Upper lobe of left lung (tissue), 6 donors: ENCODE data around the gene DISP3. TPM values are rescaled to one million over a fixed set of nuclear protein-coding genes. Genes with fewer than 3 reads are reported as not detected.

Experiments used
- ATAC-seq, 2 donors: fragments of 200-7000 bp; cut with Tn5 transposase; one replicate each; pipeline ENCODE4 v1.9.1; 2022; ENCODE audit warnings: mild to moderate bottlenecking in 2 of 2, moderate library complexity in 2 of 2; ENCODE audit not compliant: low FRiP score in 2 of 2
- DNase-seq, 2 donors: peaks; one replicate each; pipeline ENCODE4 v3.0.0-alpha.2; 2019 to 2020
- H3K27ac ChIP-seq, 4 donors: fragments of 200-600 bp; sonication (generic); one replicate each; pipeline ENCODE4 v1.5.1; 2016 to 2019
- H3K27me3 ChIP-seq, 4 donors: fragments of 200-600 bp; sonication (generic); one replicate each; pipeline ENCODE4 v1.5.1; 2017 to 2019
- H3K36me3 ChIP-seq, 4 donors: fragments of 200-600 bp; sonication (generic); one replicate each; pipeline ENCODE4 v1.5.1; 2016 to 2019
- H3K4me1 ChIP-seq, 4 donors: fragments of 200-600 bp; sonication (generic); one replicate each; pipeline ENCODE4 v1.5.1; 2018 to 2019
- H3K4me3 ChIP-seq, 4 donors: fragments of 200-600 bp; sonication (generic); one replicate each; pipeline ENCODE4 v1.5.1; 2017 to 2019; ENCODE audit warnings: mild to moderate bottlenecking in 2 of 4, moderate library complexity in 1 of 4
- H3K9me3 ChIP-seq, 4 donors: fragments of 200-600 bp; sonication (generic); one replicate each; pipeline ENCODE4 v1.5.1; 2018 to 2019
- EP300 ChIP-seq, 4 donors: sonication (generic); formaldehyde crosslinking; IDR thresholded peaks; one replicate each; pipeline ENCODE4 v1.5.1; 2017; ENCODE audit warnings: antibody characterized with exemption in 4 of 4, control low read depth in 2 of 4
- POLR2A ChIP-seq, 4 donors: fragments of 450-650 bp; IDR thresholded peaks; one replicate each; pipeline ENCODE4 v1.5.1; 2016 to 2017; ENCODE audit warnings: antibody characterized with exemption in 4 of 4, mild to moderate bottlenecking in 2 of 4
- POLR2AphosphoS5 ChIP-seq, 2 donors: sonication (generic); formaldehyde crosslinking; IDR thresholded peaks; one replicate each; pipeline ENCODE4 v1.5.1; 2017; ENCODE audit warnings: antibody characterized with exemption in 2 of 2
- WGBS, 2 donors: methylation state at CpG; one replicate each; pipeline ENCODE4 v1.1.5; 2017 to 2018; 5-methylcytosine and 5-hydroxymethylcytosine counted together
- total RNA-seq, 6 donors: library from RNA; depleted of rRNA in 4 of 6; stranded (reverse); fragments of >200 nt in 4 of 6; gene quantifications; one replicate each; pipeline versions ENCODE4 v1.1.0 to v1.2.1, GENCODE V29; 2016 to 2021
- TF ChIP-seq, protein P1 (sequence below), 6 experiments: fragments of 450-650 bp in 4 of 6; fragments of 200-600 bp in 2 of 6; sonication (generic) in 2 of 6; IDR thresholded peaks; one replicate each; pipeline ENCODE4 v1.5.1; 2016 to 2019; ENCODE audit warnings: antibody characterized with exemption in 6 of 6
- donor health status: DM: no; HTN: no; CAD: no; lungs with moderate emphysema.
- donor health status: DM: no; HTN: yes; CAD: no; lungs with severe emphysema.

The DISP3 gene
- total RNA-seq, 6 donors from 2014 or later = 0.07 to 0.79 (median 0.09) TPM; not detected in 3

DNA sequence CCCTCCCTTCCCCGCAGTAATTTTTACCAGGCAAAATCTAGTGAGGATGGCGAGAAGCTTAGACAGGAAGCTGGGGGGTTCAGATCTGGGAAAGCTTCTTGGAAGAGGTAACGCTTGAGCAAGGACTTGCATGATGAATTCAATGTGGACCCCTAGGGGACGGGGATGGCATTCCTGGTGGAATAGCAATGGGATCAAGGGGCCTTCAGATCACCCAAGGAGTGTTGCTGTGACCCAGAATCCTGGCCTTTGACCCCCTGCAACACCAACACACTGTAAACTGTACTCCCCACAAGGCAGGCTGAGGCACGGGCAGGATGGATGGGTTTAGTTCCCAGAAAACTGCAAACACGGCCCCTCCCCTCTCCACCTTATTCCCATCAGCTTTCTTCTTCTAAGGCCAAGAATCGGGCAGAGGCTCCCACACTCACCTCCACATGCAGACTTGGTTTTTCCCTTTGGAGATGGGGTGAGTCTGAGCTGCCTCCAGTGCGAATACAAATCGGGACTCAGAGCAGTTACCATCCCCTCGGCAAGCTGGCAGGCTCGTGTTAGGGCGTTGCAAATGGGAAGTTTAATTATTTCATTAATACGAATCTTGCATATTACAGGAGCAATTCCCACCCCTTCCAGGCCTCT lies 20.1 kb downstream of the DISP3 start:
- TF ChIP-seq EP300 (IDR thresholded peaks at IDR 0.05) (no peak), POLR2AphosphoS5 (IDR thresholded peaks at IDR 0.05) (no peak), POLR2A (IDR thresholded peaks at IDR 0.05) (no peak)
- TF ChIP-seq, protein P1, sequence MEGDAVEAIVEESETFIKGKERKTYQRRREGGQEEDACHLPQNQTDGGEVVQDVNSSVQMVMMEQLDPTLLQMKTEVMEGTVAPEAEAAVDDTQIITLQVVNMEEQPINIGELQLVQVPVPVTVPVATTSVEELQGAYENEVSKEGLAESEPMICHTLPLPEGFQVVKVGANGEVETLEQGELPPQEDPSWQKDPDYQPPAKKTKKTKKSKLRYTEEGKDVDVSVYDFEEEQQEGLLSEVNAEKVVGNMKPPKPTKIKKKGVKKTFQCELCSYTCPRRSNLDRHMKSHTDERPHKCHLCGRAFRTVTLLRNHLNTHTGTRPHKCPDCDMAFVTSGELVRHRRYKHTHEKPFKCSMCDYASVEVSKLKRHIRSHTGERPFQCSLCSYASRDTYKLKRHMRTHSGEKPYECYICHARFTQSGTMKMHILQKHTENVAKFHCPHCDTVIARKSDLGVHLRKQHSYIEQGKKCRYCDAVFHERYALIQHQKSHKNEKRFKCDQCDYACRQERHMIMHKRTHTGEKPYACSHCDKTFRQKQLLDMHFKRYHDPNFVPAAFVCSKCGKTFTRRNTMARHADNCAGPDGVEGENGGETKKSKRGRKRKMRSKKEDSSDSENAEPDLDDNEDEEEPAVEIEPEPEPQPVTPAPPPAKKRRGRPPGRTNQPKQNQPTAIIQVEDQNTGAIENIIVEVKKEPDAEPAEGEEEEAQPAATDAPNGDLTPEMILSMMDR (IDR thresholded peaks at IDR 0.05) = no peak
- ATAC-seq (no peak), DNase-seq (peak in 1 of 2 donors; percentile 15)
- WGBS, 2 donors = 62 to 64% methylated on average over 13 of the region's 13 CpGs
- peaks cover 0 to 11% (median 0%) of the 10 kb centered on the region in 4 donors for H3K9me3 ChIP-seq
- no peak overlapping the region for H3K4me3 ChIP-seq
- no peaks in the 10 kb centered on the region for H3K36me3 ChIP-seq
- H3K27me3 ChIP-seq = peaks cover 0 to 3% (median 0%) of the 10 kb centered on the region in 4 donors
- H3K4me1 ChIP-seq = peaks cover 0 to 7% (median 0%) of the 10 kb centered on the region in 4 donors
- H3K27ac ChIP-seq = no peak overlapping the region

DNA sequence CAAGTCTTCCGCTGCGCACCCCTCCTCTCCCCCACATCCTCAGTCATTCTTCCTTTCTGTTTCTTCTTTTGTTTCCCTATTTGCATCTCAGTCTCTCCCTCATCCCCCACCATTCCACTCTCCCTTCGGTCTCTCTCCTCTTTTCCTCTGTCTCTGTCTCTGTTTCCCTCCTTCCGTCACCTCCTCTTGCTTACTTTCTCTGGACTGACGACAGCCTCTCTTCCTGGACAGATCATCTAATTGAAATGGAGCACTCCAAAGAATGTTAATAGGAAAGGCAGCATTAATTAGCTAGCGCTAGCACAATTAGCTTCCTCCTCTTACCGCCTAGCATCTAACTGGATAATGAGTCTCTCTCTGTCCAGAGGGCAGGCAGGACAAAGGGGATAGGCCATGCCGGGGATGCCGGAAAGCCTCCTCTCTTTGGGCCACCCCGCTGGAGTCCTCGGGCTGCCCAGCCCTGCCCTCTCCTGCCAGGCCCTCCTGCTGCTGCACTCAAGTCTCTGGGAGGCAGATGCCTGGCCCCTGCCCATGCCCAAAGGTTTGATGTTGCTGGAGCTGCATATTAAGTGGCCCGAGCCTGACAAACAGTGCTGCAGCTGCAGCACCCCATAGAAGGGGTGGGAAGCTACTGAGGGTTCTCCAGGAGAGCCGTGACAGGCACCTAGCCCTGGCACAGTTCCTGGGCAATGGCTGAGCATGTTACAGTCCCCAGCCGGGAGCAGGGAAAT lies 20.8 kb downstream of the DISP3 start:
- DNase-seq (no peak), ATAC-seq (no peak)
- peaks cover 0 to 7% (median 0%) of the 10 kb centered on the region in 4 donors for H3K4me1 ChIP-seq
- no peaks in the 10 kb centered on the region for H3K36me3 ChIP-seq
- H3K4me3 ChIP-seq = no peak overlapping the region
- 62 to 69% methylated on average over 11 to 14 of the region's 14 CpGs for WGBS, 2 donors
- peaks cover 0 to 3% (median 0%) of the 10 kb centered on the region in 4 donors for H3K27me3 ChIP-seq
- no peak for TF ChIP-seq POLR2A (IDR thresholded peaks at IDR 0.05)
- TF ChIP-seq POLR2AphosphoS5 (IDR thresholded peaks at IDR 0.05) = no peak
- TF ChIP-seq EP300 (IDR thresholded peaks at IDR 0.05) = no peak
- TF ChIP-seq, protein P1 (IDR thresholded peaks at IDR 0.05) = no peak
- peaks cover under 1 to 18% (median 5%) of the 10 kb centered on the region in 4 donors for H3K9me3 ChIP-seq
- H3K27ac ChIP-seq = no peak overlapping the region

DNA sequence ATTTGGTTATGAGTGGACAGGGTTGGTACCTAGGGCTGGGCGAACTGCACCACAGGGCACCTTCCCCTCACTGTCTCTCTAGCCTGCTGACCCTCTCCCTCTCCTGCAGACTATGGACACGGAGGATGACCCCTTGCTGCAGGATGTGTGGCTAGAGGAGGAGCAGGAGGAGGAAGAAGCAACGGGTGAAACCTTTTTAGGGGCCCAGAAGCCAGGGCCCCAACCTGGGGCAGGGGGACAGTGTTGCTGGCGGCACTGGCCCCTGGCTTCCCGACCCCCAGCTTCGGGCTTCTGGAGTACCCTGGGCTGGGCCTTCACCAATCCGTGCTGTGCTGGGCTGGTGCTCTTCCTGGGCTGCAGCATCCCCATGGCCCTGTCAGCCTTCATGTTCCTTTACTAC lies 21.9 kb downstream of the DISP3 start:
- Histone ChIP-seq H3K4me1 (peaks cover 0 to 7% (median 0%) of the 10 kb centered on the region in 4 donors), H3K9me3 (peaks cover 9 to 29% (median 14%) of the 10 kb centered on the region in 4 donors), H3K27ac (no peak overlapping the region), H3K4me3 (peak overlapping the region in 1 of 4 donors; percentile 20), H3K27me3 (peaks cover 0 to 3% (median 0%) of the 10 kb centered on the region in 4 donors), H3K36me3 (no peaks in the 10 kb centered on the region)
- DNase-seq = no peak
- WGBS, 2 donors = 87 to 100% methylated on average over 3 to 7 of the region's 7 CpGs
- TF ChIP-seq POLR2A (IDR thresholded peaks at IDR 0.05) = no peak
- TF ChIP-seq EP300 (IDR thresholded peaks at IDR 0.05) = no peak
- TF ChIP-seq POLR2AphosphoS5 (IDR thresholded peaks at IDR 0.05) = no peak
- TF ChIP-seq, protein P1 (IDR thresholded peaks at IDR 0.05) = no peak
- ATAC-seq = no peak

DNA sequence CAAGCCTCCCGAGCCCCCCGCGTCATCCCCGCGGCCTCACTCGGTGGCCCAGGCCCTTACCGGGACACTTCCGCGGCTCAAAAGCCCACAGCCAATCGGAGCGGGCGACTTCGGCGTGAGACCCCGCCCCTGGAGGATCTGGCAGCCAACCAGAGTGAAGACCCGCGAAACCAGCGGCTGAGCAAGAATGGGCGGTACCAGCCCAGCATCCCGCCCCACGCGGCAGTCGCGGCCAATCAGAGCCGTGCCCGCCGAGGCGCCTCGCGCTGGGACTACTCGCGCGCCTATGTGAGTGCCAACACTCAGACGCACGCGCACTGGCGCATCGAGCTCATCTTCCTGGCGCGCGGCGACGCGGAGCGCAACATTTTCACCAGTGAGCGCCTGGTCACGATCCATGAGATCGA lies 22.5 kb downstream of the DISP3 start:
- H3K4me1 ChIP-seq = peaks cover 0 to 7% (median 0%) of the 10 kb centered on the region in 4 donors
- TF ChIP-seq EP300 (IDR thresholded peaks at IDR 0.05) = no peak
- no peak for TF ChIP-seq POLR2AphosphoS5 (IDR thresholded peaks at IDR 0.05)
- no peak for TF ChIP-seq POLR2A (IDR thresholded peaks at IDR 0.05)
- TF ChIP-seq, protein P1 (IDR thresholded peaks at IDR 0.05) = no peak
- H3K36me3 ChIP-seq = no peaks in the 10 kb centered on the region
- 59% methylated on average over 47 of the region's 48 CpGs; no CpG with 5 or more reads in 1 of the 2 donors for WGBS, 2 donors
- peak in 1 of 2 donors; percentile 59 for ATAC-seq
- H3K27ac ChIP-seq = no peak overlapping the region
- peaks cover 0 to 3% (median 0%) of the 10 kb centered on the region in 4 donors for H3K27me3 ChIP-seq
- peaks cover 14 to 33% (median 19%) of the 10 kb centered on the region in 4 donors for H3K9me3 ChIP-seq
- peak overlapping the region in 2 of 4 donors; percentile 4 to 20 for H3K4me3 ChIP-seq
- DNase-seq = peak in 1 of 2 donors; percentile 82
